ENCODE measurements around the gene NR3C1.

Gene NR3C1

DNA sequence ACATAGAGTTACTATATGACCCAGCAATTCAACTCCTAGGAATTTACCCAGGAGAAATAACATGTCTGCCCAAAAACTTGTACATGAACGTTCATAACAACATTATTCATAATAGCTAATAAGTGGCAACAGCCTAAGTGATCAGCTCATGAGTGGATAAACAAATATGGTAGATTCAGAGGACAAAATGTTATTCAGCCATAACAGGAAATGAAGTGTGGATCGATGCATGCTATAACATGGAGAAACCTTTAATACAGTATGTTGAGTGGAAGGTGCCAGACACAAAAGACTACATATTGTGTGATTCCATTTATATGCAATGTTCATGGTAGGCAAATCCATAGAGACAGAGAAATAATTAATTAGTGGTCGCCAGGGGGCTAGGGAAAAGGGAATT, 22.3 kb upstream of the NR3C1 start:
- no peak for DNase-seq

DNA sequence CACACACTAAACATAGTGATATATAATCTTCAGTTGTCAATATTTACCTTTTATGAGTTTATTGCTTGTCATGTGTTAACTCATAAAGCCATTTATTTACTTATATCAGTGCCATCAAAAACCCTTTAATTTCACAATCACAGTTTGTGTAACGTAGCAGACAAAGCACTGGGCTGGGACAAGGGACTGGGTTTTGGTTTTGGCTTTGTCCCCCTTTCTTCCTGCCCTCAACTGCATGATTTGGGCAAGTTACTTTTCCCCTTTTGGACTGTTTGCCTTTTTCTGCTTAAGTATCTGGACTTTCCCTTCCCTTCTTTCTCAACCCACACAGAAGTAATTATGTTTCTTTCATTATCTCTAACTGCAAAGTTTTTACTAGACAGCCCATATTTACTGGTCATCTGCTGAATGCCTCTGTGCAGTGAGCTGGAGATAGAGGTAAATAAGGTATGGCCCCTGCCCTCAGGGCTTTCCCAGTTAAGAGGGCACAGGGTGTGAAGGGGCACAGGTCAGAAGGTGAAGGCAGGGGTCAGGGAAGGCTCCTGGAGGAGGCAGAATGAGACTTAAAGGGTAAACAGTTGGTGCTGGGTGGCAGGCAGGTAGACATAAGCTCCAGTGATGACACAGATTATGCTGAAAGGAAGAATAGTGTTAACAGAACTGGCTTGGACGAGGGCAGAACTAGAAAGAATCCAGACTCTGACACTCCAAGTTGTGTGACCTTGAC, 14.8 kb upstream of the NR3C1 start:
- no peak for DNase-seq

DNA sequence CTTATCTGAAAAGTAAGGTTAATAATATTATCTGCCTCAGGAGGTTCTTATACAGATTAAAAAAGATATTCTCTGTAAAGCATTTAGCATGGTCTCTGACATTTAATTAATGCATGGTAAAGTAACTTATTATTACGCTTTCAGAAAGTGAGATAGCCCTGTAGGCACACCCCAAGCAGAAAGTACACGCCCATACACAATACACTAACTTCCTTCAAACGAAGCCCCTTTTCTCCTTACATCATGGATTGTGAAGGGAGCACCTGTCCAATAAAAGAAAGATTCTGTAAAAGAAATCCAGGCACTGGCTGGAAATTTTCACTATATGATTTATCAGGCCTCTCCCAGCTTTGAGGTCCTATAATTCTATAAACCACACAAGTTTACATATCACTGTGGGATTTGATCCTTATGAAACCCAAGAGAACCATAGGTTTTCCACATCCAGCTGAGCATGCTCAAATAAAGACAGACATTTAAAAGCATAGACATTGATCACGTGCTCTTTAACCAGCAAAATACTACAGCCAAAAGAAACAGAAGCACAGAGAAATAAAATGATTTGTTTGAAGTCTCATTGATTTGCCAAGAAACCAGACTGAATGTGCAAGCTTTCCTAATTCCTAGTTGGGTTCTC, 14.1 kb upstream of the NR3C1 start:
- DNase-seq = no peak

DNA sequence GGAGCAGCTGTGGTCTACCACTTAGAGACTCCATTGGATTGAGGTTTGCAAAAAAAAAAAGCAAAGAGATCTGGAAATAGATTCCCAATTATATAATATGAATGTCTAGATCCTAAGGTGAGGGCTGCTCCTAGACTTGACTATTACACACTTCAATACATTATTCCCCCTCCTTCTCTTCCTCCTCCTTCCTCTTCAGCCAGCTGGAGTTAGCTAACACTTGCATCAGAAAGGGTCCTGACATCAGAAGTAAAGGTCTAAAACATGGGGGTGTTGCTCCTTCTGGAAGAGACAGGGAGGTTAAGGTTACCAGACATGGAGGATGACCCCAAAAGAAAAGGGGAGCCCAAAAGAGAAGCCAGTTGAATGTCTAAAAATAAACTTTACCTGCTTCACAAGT, 12.9 kb upstream of the NR3C1 start:
- no peak for DNase-seq

- no peak for DNase-seq
Observed at GRCh38 chr5:143413958-143414669, 10.6 kb upstream of the NR3C1 start.

DNA sequence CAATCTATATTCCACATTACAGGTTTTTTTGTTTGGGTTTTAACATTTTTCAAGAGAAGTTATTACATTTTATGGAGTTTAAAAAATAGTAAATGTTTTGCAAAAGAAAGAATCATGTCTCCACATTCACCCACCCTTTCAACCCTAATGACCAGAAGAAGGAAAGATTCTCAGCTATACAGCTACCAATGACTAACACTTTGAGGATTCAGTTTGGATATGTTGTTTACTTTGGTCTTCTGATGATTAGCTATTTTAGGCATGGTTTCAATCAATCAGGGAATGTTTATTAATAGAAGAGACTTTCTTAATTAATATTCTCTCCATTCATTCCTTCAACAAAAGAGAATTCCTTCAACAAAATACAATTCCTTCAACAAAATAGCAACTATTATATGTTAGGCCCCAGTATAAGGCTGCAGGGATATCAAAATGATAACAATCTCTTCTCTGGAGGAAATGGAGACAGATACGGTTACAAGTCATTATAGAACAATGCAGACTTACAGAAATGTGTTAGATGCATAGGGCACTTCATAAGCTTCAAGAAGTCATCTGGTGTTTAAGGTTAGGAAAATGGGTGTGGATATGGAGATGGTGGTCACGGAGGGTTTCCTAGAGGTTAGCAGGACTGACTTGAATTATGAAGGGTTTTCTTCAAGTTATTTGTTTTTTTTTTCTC, 9.3 kb upstream of the NR3C1 start:
- DNase-seq = no peak

DNA sequence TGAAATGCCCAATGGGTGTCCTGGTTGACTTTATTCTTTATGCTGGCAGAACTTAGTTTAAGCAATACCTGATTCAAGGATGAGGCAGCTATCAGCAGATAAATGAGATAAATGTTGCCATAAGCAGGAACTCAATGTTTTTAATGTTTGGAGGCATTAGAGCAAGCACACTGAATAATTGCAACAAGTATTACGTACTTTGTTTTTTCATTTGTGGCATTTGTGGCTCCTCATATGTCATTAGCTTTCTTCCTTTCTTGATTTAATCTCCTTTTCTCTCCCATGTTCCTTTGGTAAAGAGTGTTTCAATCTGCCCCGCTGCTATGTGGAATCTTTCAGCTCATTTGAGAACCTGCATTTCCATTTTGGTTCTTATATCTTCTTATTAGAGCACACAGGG, 6.4 kb upstream of the NR3C1 start:
- no peak for DNase-seq

DNA sequence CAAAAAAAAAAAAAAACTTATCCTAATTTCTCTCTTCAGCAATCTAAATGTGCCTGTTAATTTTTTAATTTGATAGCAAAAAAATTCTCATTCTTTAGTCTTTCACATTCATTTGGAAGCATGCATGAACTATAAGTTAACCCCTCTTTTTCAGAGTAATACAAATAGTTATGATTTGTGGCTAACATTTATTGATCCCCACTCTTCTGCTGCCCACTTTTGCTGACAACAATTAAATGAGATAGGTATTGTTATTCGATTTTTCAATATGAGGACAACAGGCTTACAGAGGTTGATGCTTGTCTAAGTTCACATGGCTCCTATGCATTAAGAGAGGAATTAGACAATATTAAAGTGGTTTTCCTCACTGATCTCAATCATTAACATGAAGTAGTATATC, 2.9 kb upstream of the NR3C1 start:
- no peak for DNase-seq

GRCh38 chr5:143405849-143406098, 2.3 kb upstream of the NR3C1 start:
- no peak for DNase-seq

DNA sequence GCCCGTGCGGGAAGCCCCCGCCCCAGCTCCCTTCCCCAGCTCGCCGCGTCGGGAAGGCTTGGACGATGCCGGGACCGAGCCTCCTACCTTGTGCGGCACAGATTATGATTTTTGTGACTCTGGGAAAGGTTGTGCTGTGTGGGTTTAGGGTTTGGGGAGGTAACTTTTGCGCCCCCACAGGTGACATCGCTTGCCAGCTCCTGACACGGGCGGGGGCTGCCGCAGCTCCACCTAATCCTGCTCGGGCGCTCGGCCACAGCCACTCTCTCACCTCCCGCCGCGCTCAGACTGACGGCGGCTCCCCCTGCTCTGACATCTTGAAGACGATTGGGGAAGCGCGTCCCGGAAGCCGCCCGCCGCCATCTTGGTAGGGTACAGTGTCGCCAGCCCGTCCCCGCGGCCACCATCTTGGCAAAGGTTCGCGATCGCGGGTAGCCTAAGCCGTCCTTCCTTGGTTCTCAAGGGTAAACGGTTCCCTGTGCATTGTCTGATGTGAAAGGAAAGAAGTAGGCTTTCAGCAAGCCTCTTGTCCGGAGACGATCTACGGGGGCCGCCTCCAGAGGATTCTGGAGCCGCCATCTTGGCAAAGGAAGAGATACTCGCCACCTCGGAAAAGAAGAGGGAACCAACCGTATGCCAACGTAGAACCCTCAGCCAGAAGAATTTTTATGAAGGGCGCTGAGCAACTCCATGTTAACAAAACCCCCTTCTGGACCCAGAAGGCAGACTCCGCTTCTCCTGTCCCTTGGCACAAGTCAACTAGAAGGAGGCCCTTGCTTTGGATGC, 1.8 kb upstream of the NR3C1 start:
- DNase-seq = peak; percentile 80

DNA sequence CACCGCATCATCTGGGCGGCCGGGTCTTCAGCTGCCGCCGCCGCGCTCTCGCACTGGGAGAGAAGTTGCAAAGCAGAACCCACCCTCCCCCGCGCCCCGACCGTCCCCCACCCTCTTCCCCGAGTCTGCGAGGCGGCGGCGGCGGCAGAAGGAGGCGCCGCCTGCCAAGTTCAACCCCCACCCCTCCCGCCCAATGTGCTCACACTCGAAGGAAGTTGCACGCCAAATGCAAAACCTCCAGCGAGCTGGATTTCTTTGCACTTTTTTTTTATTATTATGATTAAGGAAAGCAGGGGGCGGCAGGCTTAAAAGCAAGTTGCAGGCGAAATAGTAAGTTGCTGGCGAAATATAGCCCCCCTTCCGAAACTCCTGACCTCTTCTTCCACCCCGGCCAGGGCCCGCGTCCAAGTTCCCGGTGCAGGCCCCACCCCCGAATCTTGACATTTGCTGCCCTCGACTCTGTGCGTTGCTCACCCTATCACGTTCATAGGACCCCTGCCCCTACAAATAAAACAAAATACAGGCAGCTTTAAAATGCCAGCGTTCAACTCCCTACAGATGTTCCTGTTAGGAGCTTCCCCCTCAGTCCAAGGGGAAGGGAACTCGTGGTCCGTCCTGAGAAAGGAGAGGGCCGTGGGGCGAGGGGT, 1.1 kb upstream of the NR3C1 start:
- peak; percentile 43 for DNase-seq

- no peak for DNase-seq
Observed at GRCh38 chr5:143403334-143403592, 223 bp downstream of the NR3C1 start.

GRCh38 chr5:143402553-143403333, 743 bp downstream of the NR3C1 start:
- peak; percentile 25 for DNase-seq

GRCh38 chr5:143402017-143402552, 1.4 kb downstream of the NR3C1 start:
- peak; percentile 25 for DNase-seq

DNA sequence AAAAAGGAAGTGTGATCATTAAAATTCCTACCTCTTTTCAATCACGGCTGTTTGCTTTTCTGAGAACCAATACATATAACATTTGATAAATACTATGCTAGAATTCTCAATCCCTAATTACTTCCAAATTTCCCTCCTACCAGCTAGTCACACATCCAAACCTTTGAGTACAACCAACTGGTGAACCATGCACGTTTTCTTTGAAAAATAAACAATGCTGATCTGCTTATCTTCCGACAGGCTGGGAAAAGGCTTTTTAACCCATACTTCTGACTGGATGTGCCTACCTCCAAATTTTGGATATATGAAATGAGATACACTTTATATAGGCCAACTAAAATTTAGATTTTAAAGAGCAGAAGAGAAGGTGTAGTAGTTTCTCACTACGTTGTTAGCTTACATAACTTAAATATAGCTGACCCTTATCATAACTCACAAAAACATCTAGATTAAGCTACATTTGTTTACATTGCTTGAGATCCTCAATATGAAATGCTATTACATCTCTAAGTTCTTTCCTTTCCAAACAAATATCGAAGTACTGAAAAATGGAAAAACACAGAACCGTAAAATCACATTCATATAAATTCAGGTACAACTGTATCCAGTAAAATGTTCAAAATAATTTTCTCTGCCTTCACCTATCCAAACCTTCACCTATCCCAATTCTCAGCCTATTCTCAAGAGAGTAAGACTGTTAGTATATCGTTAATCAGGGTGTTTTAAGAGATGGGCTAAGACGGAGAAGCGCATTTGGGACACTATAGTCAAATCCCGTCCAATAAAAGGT, 2.1 kb downstream of the NR3C1 start:
- no peak for DNase-seq

DNA sequence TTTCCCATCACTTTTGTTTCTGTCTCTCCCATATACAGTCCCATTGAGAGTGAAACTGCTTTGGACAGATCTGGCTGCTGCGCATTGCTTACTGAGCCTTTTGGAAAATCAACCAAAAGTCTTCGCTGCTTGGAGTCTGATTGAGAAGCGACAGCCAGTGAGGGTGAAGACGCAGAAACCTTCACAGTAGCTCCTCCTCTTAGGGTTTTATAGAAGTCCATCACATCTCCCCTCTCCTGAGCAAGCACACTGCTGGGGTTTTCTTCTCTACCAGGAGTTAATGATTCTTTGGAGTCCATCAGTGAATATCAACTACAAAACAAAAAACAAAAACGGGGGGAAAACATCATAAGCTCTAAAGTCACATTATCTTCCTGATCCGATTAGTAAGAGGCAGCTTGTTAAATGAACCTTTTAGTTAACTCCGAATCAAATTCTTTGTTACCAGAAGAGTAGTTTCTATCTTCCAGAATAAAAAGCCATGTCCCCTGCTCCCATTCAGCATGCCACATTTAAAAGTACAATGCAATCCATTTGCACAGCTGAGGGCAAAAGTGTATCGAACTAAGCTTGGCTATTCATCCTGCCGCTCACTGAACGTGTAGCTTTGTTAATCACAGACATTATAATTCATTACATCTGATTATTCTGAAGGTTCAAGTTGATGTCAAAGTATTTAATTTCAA, 2.8 kb downstream of the NR3C1 start:
- DNase-seq = no peak

GRCh38 chr5:143399616-143400540, 3.6 kb downstream of the NR3C1 start:
- no peak for DNase-seq

DNA sequence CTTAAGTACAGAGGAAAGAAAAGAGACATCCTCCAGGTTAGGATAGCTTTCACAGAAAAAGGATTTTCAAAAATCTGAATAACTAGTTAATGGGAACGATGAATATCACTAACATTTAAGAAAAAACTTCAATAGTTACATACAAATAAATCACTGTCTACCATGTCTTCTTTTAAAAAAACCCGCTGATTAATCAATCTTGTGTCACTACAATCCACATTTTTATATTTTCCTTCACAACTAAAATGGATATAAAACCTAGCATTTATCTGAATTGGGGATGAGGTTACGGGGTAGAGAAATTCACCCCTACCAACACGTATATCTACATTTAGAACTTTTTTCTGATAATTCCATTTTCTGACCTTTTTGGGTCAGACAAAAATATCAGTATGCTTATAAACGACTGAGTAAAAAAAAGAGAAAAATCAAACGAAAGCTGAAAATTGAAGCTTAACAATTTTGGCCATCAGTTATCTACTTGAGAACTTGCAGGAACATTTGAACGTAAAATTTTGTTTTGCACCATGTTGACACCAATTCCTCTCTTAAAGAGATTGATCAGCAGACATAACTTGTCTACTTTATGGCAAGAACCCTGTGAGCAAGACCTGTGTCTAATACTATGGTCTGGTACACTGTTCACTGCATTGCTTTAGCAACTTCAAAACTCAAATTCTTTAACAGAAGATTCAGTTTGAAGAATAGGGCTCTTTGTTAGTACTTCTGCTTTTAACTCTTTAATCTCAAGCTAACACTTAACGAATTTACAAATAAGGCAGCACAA, 4.8 kb downstream of the NR3C1 start:
- DNase-seq = no peak

GRCh38 chr5:143398053-143398355, 5.5 kb downstream of the NR3C1 start:
- DNase-seq = no peak
